GM19193 (cell line): ENCODE measurements around the gene ADAMTSL1.

Experiments
- POLR2A ChIP-seq: IDR thresholded peaks from 4 replicates; pipeline ENCODE4 v1.6.1; 2011; ENCODE audit not compliant: insufficient read depth, insufficient read length; ENCODE audit errors: extremely low read depth

Gene ADAMTSL1

DNA sequence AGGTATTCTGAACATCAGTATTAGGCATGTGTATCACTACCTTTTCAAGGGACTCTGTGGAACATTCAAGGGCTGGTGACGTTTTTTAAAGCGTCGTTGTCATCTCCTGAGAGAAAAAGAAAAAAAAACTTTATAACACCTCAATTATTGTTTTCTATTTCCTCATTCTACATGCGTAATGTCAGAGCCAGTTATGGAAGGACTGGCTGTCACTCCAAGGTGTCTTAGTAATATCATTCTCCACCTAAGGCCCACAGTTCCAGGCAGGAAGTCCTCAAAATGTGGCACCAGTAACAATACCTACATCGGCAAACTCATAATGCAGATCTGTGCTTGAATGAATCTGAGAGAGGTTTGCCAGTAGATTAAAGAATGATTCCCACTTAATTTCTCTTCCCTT is 348.9 kb downstream of the ADAMTSL1 start:
- TF ChIP-seq POLR2A, result no peak

DNA sequence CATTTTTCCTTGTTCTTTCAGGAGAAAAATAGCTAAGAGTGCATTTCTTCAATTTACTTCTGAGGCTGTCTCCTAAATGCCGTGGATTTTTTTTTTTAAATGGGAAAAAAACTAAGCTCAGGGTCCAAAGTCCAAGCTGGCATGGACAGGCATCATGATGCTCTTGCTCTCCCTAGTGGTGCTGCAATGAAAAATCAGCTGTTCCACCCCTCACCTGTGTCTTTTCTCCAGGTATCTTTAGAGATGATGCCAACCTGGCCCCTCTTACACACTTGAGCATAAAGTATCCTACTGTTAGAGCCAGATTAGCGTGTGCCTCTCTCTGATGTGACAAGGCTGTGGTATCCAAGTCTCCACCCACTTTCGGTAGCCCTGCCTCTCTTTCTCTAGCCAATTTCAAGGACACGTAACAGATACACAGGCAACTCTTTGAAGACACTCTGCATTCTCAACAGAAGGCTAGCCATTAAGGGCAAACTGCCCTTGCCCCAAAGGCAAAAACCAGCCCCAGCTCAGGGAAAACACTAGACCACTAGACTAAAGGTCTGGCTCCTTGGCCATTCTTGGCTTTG is 350.2 kb downstream of the ADAMTSL1 start:
- no peak for TF ChIP-seq POLR2A

DNA sequence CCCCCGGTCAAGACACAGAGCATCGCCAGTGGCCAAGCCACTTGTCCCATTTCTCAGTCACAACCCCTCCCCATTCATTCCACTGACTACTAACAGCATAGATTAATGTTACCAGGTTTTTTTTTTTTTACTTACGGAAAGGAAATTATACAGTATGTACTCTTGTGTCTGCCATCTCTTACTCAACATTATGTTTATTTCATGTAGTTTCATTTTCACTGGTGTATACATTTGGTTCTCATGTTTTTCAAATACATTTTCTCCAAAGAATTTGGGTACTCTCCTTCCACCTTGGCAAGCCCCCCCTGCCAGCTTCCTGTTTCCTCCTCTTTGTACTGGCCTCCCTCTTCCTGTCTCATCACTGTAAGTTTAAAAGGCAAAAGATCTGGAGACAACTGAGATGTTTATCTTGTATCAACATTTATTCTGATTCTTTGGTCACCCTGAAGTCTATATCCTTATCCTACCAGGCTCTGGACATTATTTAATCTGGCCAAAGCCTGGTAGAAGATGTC is 351.8 kb downstream of the ADAMTSL1 start:
- TF ChIP-seq POLR2A, result no peak

DNA sequence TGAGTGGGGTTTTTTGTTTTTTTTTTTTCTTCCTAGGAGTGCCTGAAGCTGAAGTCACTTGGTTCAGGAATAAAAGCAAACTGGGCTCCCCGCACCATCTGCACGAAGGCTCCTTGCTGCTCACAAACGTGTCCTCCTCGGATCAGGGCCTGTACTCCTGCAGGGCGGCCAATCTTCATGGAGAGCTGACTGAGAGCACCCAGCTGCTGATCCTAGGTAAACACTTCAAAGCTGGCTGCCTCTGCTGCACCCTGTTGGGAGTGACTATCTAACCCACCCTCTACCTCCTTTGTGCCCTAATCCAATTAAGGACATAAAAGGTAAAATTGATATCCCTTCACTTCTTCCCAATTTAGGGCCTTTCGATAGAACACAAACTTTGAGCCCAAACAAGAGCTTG is 352.3 kb downstream of the ADAMTSL1 start:
- TF ChIP-seq POLR2A, result no peak

DNA sequence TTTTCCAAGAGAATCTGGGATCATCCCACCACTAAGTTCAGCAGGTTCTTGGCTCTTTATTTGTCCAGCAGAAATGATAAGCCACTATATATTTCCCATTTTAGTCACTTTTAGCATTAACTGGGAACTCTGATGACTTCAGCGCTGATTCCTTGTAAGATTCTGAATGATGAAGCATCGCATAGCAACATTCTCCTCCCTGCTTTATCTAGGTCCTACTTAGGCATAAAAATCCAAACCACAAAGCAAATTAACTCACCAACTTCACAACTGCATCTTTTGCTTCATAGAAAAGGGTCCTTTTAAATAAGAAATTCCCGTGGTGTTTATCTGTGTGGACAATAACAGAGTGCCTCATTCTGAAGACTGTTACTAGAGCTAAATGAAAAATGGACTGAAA is 355.1 kb downstream of the ADAMTSL1 start:
- TF ChIP-seq POLR2A, result no peak

DNA sequence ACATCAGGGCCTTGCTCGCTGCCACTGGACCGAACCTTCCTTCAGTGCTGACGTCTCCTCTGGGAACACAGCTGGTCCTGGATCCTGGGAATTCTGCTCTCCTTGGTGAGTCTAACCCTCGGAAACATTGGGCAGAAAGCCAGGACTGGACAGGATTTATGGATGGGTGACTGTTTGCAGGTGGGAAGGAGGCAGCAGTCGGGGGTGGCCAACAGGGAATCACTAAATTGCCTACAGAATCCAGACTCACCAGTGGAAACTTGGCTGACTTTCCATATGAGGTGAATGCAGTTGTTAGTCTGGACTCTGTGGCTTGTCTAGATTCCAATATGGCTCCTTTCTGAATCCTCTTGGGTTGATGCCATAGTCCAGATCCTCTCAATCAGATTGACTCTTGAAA is 355.9 kb downstream of the ADAMTSL1 start:
- no peak for TF ChIP-seq POLR2A

DNA sequence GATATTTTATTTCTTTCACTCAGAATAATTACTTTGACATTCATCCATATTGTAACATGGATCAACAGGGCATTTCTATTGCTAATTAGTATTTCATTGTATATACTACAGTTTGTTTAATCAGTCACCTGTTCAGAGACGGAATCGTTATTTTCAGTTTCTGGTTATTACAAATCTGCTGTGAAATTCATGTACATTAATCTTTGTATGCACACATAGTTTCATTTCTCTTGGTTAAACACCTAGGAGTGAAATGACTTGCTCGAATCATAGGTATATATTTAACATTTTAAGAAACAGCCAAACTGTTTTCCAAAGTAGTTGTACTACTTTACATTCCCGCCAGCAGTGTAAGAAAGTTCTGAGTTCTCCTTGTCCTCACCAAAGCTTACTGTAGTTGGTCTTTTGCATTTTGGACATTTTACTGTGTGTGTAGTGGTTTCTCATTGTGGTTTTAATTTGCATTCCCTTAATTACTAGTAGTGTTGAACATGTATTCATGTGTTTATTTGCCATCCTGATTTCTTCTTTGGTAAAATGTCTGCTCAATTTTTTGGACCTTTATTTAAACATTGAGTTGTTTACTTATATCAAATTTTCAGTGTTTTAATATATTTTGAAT is 360.9 kb downstream of the ADAMTSL1 start:
- TF ChIP-seq POLR2A, result no peak

DNA sequence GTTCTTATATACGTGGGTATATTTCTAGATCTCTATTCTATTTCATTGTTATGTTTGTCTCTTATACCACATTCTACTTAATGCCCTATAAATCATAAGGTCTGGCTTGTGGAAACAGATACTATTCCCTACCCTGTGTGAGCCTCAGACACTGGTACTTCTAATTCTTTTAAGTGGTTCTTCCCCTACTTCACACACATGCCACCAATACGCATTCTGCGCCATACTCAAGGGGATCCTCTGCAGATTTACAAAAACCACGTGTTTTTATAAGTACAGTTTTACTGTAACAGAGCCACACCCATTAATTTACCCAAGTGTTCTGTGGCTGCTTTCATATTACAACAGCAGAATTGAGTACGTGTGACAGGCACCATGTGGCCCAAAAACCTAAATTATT is 363.4 kb downstream of the ADAMTSL1 start:
- no peak for TF ChIP-seq POLR2A

DNA sequence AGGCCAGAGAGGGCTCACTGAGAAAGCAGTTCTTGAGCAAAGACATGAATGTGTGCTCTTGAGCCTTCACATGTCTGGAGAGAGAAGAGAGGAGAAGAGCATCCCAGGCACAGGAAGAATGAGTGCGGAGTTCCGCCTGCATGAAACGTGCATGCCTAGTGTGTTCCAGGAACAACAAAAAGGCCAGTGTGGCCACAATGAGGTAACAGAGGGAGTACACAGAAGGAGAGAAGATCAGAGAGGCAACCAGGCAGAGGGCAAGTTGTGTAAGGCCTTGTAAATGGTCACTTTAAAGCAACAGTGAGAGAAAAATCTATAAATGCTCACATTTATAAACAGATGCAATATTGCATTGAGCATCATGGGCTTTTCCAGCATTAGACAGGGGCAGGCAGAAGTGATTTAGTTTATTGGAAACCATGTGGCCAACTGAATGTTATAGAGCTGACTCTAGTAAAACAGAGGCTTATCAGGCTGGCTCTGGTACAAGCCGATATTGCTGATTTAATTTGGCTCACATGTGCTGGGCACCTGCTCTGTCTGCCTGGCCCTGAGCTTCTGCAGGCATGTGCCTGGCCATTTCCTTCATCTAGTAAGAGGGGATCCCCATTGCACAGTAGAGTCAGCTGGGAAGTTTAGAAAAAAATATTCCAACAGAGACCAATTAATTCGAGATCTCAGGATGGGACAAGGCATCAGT is 373.8 kb downstream of the ADAMTSL1 start:
- no peak for TF ChIP-seq POLR2A

DNA sequence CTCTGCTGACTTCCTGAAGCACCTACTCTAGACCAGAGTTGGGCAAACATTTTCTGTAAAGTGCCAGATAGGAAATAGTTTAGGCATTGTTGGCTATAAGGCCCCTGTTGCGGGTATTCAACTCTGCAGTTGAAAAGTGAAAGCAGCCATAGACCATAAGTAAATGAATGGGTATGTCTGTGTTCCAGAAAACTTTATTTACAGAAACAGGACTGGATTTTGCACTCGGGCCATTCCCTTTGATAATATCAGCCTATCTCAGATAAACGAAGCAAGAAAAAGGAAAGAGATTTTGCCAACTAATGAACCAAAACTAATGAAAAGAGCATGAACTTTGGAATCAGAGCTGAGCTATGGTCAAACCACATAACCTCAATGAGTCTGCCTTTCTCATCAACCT is 374.7 kb downstream of the ADAMTSL1 start:
- no peak for TF ChIP-seq POLR2A

DNA sequence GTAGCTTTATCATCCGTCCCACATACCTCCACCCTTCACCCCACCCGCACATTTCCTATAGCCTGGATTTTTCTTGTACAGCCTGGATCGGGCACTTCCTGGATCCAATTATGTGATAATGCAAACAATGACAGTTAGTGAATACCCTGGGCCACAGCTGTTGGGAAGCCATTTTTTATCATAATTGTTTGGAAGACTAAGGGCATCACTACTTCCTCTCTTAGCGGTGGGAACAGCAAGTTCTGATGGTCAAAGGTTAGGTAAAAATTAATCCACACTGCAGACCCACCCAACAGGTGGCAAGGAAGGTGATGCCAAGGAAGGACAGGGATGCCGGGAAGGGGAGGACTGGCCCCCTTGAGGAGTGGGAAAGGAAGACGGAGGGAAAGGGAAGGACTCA is 375.3 kb downstream of the ADAMTSL1 start:
- TF ChIP-seq POLR2A, result no peak

DNA sequence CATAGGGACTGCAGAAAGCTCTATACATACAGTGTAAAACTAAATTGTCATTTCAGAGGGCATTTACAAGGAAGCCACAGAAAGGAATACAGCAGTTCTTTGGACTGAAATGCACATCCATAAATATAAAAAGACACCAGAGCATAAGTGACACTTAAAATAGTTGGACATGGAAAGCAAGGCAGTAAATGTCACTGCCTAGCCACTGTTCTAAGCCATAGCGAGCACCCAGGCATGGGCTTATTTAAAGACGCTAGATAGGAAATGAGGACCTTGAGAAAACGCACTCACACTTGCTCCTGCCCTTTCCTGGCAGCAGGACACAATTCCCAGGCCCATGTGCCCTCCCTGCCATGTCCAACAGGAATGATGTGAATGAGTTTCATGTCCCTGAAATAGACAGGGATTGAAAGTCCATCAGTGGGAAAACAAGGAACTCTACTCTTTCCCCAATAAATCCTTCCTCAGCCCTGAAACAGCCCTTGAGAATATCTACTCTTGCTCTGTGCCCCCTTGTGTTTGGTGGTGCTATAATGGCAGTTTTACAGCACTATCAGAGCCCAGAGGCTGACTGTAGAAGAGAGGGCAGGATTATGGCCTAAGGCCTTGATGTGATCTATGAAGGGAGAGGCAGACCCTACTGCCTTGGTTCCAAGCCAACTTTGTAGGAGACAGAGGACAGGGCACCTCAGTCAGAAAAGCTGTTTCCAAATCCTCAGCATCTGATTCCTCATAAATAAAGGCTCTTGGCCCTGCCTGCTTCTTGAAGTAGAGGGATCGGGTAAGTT is 376.1 kb downstream of the ADAMTSL1 start:
- no peak for TF ChIP-seq POLR2A

DNA sequence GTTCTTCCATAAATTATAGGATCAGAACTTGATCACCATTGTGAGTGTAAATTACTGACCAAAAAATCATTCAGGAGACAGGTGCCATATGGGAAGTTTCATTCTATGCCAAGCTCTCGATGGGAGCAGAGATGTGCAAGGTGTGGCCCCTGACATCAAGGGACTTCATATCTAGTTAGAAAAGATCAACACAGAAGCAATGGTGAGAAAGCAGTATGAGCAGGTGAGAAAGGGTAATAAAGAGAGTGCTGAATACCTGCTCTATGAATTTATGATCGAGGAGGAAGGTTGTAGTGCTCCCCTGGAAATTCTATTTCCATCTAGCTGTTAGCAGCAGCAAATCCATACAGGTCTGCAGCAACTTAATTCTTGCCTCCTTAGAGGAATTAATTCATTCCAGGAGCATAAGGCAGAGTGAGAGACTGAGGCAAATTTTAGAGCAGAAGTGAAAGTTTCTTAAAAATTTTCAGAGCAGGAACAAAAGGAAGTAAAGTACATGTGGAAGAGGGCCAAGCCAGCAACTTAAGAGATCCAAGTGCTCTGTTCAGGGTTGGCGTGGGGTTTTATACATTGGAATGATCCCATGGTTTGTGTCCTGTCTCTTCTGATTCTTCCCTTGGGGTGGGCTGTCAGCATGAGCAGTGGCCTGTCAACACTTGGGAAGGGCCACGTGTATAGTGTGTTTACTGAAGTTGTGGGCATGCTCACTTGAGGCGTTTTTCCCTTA is 377.3 kb downstream of the ADAMTSL1 start:
- no peak for TF ChIP-seq POLR2A

DNA sequence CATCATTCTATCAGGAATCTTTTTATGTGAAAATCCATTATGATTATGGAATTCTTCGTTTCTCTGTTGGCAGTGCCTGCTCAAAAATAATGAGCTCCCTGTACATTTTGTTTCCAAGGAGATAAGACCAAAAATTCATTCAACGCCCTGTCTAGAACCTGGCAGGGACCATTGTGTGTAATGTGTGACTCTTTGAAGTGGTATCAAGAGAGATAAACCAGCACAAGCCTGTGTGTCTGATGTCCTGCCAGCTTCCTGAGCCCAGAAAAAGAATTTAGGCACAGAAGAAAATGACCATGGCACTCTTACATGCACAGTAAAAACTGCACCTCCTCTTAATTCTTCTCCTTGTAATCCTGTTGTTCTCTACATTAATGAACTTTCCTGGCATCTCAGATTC is 381.7 kb downstream of the ADAMTSL1 start:
- TF ChIP-seq POLR2A, result no peak

DNA sequence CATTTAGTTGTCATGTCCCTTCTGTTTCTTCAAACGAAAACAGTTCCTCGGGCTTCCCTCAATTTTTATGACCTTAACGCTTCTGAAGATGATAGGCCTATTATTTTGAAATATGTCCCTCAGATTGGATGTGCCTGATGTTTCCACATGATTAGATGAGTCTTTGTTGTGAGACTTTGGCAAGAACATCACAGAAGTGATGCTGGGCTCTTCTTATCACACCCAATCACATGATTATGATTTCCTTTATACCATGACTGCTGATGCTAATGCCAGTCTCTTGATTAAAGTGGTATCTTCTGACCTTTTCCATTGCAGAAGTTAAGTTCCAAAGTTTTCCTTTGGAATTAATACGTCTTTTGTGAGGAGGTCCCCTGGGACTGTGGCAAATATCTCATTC is 383.4 kb downstream of the ADAMTSL1 start:
- no peak for TF ChIP-seq POLR2A
